ENCODE measurements around the gene TACSTD2.

GRCh38 chr1:58587667-58588066 lies 10.6 kb upstream of the TACSTD2 start:
- TF ChIP-seq CTCF (IDR thresholded peaks at IDR 0.05), result no peak
- no peak for TF ChIP-seq POLR2A (IDR thresholded peaks at IDR 0.05)
